HUES6 (cell line): ENCODE results near the gene LRP2.
A peak's percentile ranks its signal among the peaks of the same experiment; 100 is the strongest.
"Not testable (repeated sequence)": the region's sequence is repeated elsewhere in the genome, so short reads cannot be mapped to it uniquely, and the experiment has no call there.

Experiments
- H3K27ac ChIP-seq: 2 replicates; pipeline ENCODE4 v1.7.0; 2013; ENCODE audit warnings: low read depth, mild to moderate bottlenecking, low read length, inconsistent platforms
- H3K27me3 ChIP-seq: 2 replicates; pipeline ENCODE4 v1.6.1; 2013; ENCODE audit warnings: low read length; ENCODE audit not compliant: control insufficient read depth, insufficient read depth
- H3K36me3 ChIP-seq: 2 replicates; pipeline ENCODE4 v1.6.1; 2013; ENCODE audit warnings: low read length; ENCODE audit not compliant: control insufficient read depth, insufficient read depth
- H3K4me1 ChIP-seq: 2 replicates; pipeline ENCODE4 v1.6.1; 2013; ENCODE audit warnings: low read length; ENCODE audit not compliant: control insufficient read depth, insufficient read depth
- H3K4me3 ChIP-seq: 2 replicates; pipeline ENCODE4 v1.5.1; 2013; ENCODE audit warnings: low read depth, low read length
- H3K9ac ChIP-seq: one replicate; pipeline ENCODE4 v1.6.1; 2013; ENCODE audit warnings: mild to moderate bottlenecking, low read length
- H3K9me3 ChIP-seq: 2 replicates; pipeline ENCODE4 v1.6.1; 2013; ENCODE audit warnings: low read depth, low read length; ENCODE audit not compliant: control insufficient read depth, insufficient read depth

Gene LRP2

GRCh38 chr2:169362118-169362893, at the start of gene LRP2:
TSS of gene LRP2 (minus strand) at chr2:169362534. CDS start at chr2:169362399, 135 bp downstream.
- peak within 1 kb of the TSS; percentile 29 for H3K9ac ChIP-seq
- no peaks in the 10 kb centered on the region for H3K36me3 ChIP-seq
- peaks cover 28% of the 10 kb centered on the region for H3K4me1 ChIP-seq
- H3K27me3 ChIP-seq = peaks cover 61% of the 10 kb centered on the region
- H3K27ac ChIP-seq = no peak within 1 kb of the TSS
- peak within 1 kb of the TSS; percentile 73 for H3K4me3 ChIP-seq
- no peaks in the 10 kb centered on the region for H3K9me3 ChIP-seq

GRCh38 chr2:169406891-169407290, 44.6 kb upstream of the LRP2 start:
- H3K27ac ChIP-seq = no peak overlapping the region
- H3K9me3 ChIP-seq = no peaks in the 10 kb centered on the region
- H3K27me3 ChIP-seq = no peaks in the 10 kb centered on the region
- H3K4me1 ChIP-seq = no peaks in the 10 kb centered on the region
- no peak overlapping the region for H3K4me3 ChIP-seq
- H3K9ac ChIP-seq = no peak overlapping the region
- H3K36me3 ChIP-seq = no peaks in the 10 kb centered on the region

GRCh38 chr2:169399491-169399890, 37.2 kb upstream of the LRP2 start:
- H3K36me3 ChIP-seq, H3K27ac ChIP-seq, H3K4me3 ChIP-seq, H3K9ac ChIP-seq, H3K27me3 ChIP-seq, H3K4me1 ChIP-seq, H3K9me3 ChIP-seq: not testable (repeated sequence)

GRCh38 chr2:169397697-169398096, 35.4 kb upstream of the LRP2 start:
- H3K36me3 ChIP-seq = no peaks in the 10 kb centered on the region
- H3K9ac ChIP-seq = no peak overlapping the region
- H3K27ac ChIP-seq = no peak overlapping the region
- H3K9me3 ChIP-seq = no peaks in the 10 kb centered on the region; the same call in 1 of the 2 replicates
- no peak overlapping the region for H3K4me3 ChIP-seq
- H3K4me1 ChIP-seq = peaks cover 16% of the 10 kb centered on the region
- no peaks in the 10 kb centered on the region for H3K27me3 ChIP-seq

- H3K9me3 ChIP-seq = no peaks in the 10 kb centered on the region; the same call in 1 of the 2 replicates
- no peaks in the 10 kb centered on the region for H3K36me3 ChIP-seq
- no peaks in the 10 kb centered on the region for H3K27me3 ChIP-seq
- no peak overlapping the region for H3K4me3 ChIP-seq
- peaks cover 21% of the 10 kb centered on the region for H3K4me1 ChIP-seq
- H3K9ac ChIP-seq = no peak overlapping the region
- H3K27ac ChIP-seq = no peak overlapping the region
These were observed 33.6 kb upstream of the LRP2 start for GRCh38 chr2:169395821-169396374.

GRCh38 chr2:169393068-169393590, 30.8 kb upstream of the LRP2 start:
- no peak overlapping the region for H3K9ac ChIP-seq
- H3K4me3 ChIP-seq = no peak overlapping the region
- H3K9me3 ChIP-seq = no peaks in the 10 kb centered on the region
- H3K36me3 ChIP-seq = no peaks in the 10 kb centered on the region
- H3K27ac ChIP-seq = no peak overlapping the region; the same call in 1 of the 2 replicates
- H3K27me3 ChIP-seq = no peaks in the 10 kb centered on the region
- peaks cover 25% of the 10 kb centered on the region for H3K4me1 ChIP-seq

- H3K4me3 ChIP-seq = no peak overlapping the region
- no peaks in the 10 kb centered on the region for H3K36me3 ChIP-seq
- H3K9ac ChIP-seq = no peak overlapping the region
- no peak overlapping the region for H3K27ac ChIP-seq
- H3K4me1 ChIP-seq = peaks cover 25% of the 10 kb centered on the region
- H3K27me3 ChIP-seq = no peaks in the 10 kb centered on the region
- no peaks in the 10 kb centered on the region for H3K9me3 ChIP-seq
These were observed 28.9 kb upstream of the LRP2 start for GRCh38 chr2:169391236-169391635.

- no peaks in the 10 kb centered on the region for H3K27me3 ChIP-seq
- H3K4me1 ChIP-seq = peaks cover 13% of the 10 kb centered on the region
These were observed 25.8 kb upstream of the LRP2 start for GRCh38 chr2:169388161-169388560.

GRCh38 chr2:169386722-169387121, 24.4 kb upstream of the LRP2 start:
- Histone ChIP-seq H3K9ac (no peak overlapping the region), H3K36me3 (no peaks in the 10 kb centered on the region), H3K27me3 (no peaks in the 10 kb centered on the region), H3K27ac (no peak overlapping the region), H3K9me3 (no peaks in the 10 kb centered on the region), H3K4me1 (peaks cover 8% of the 10 kb centered on the region; the same call in 1 of the 2 replicates), H3K4me3 (no peak overlapping the region)

More at GRCh38 chr2:169388161-169388560, 25.8 kb upstream of the LRP2 start:
- Histone ChIP-seq H3K36me3 (no peaks in the 10 kb centered on the region), H3K9me3 (no peaks in the 10 kb centered on the region), H3K27ac (no peak overlapping the region), H3K9ac (no peak overlapping the region), H3K4me3 (no peak overlapping the region)

GRCh38 chr2:169384816-169385215, 22.5 kb upstream of the LRP2 start:
- Histone ChIP-seq H3K9me3 (no peaks in the 10 kb centered on the region), H3K9ac (no peak overlapping the region), H3K36me3 (no peaks in the 10 kb centered on the region), H3K4me3 (no peak overlapping the region), H3K27me3 (no peaks in the 10 kb centered on the region), H3K4me1 (no peaks in the 10 kb centered on the region), H3K27ac (no peak overlapping the region)

GRCh38 chr2:169372561-169372960, 10.2 kb upstream of the LRP2 start:
- no peaks in the 10 kb centered on the region for H3K27me3 ChIP-seq
- H3K27ac ChIP-seq = no peak overlapping the region
- no peaks in the 10 kb centered on the region for H3K4me1 ChIP-seq
- no peak overlapping the region for H3K4me3 ChIP-seq
- no peaks in the 10 kb centered on the region for H3K36me3 ChIP-seq
- no peaks in the 10 kb centered on the region for H3K9me3 ChIP-seq
- H3K9ac ChIP-seq = no peak overlapping the region
